ENCODE data around the gene COX5B. TPM values are rescaled to one million over a fixed set of nuclear protein-coding genes. Genes with fewer than 3 reads are reported as not detected.
A peak's percentile ranks its signal among the peaks of the same experiment; 100 is the strongest.

Gene COX5B
- total RNA-seq, 1 experiment from 2014 or later: 272 TPM

DNA sequence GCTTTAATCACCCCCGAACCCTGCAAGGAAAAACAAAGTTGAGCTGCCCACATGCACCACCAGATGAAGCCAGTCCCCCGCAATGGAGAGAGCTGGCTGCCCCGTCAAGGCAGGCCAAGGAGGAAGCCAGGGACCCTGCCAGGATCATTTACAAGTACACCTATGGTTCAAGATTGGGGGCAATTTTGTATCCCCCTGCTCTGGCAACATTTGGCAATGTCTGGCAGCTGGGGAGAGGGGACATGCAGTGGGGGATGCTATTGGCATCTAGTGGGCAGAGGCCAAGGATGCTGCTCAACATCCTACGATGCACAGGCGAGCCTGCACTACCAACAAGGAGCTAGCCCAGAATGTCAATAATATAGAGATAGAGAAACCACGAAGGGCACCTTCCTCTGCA, 16.1 kb downstream of the COX5B start:
- TF ChIP-seq, protein P1, sequence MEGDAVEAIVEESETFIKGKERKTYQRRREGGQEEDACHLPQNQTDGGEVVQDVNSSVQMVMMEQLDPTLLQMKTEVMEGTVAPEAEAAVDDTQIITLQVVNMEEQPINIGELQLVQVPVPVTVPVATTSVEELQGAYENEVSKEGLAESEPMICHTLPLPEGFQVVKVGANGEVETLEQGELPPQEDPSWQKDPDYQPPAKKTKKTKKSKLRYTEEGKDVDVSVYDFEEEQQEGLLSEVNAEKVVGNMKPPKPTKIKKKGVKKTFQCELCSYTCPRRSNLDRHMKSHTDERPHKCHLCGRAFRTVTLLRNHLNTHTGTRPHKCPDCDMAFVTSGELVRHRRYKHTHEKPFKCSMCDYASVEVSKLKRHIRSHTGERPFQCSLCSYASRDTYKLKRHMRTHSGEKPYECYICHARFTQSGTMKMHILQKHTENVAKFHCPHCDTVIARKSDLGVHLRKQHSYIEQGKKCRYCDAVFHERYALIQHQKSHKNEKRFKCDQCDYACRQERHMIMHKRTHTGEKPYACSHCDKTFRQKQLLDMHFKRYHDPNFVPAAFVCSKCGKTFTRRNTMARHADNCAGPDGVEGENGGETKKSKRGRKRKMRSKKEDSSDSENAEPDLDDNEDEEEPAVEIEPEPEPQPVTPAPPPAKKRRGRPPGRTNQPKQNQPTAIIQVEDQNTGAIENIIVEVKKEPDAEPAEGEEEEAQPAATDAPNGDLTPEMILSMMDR (IDR thresholded peaks at IDR 0.05; ENCODE audit: unreplicated experiment): no peak
- BruUV-seq (replicated peaks): no TSS peak
- Mint-ChIP-seq H3K27me3 (ENCODE audit: insufficient read depth, unreplicated experiment) (no peaks in the 10 kb centered on the region), H3K4me3 (ENCODE audit: unreplicated experiment) (peak overlapping the region; percentile 88), H3K27ac (ENCODE audit: low read depth, unreplicated experiment) (peak overlapping the region; percentile 83), H3K9me3 (ENCODE audit: unreplicated experiment) (no peaks in the 10 kb centered on the region), H3K36me3 (ENCODE audit: insufficient read depth, unreplicated experiment) (peaks cover 21% of the 10 kb centered on the region), H3K4me1 (ENCODE audit: insufficient read depth, unreplicated experiment) (peaks cover 9% of the 10 kb centered on the region)
- intact Hi-C loops (cut with micrococcal nuclease): no loop called here
- DNase-seq (ENCODE audit: unreplicated experiment): no peak
- CTCF ChIA-PET: interaction anchor here (0.6 to 5.3 kb wide), 6 partner anchors 10 to 590 kb away, joined by 3 to 34 read pairs (median 4); partner anchors contain the start of gene COX5B
- POLR2A ChIA-PET: interaction anchor here (0.9 to 5.0 kb wide), 4 partner anchors 8 to 66 kb away, joined by 3 to 150 read pairs (median 15); partner anchors contain the start of gene COX5B

DNA sequence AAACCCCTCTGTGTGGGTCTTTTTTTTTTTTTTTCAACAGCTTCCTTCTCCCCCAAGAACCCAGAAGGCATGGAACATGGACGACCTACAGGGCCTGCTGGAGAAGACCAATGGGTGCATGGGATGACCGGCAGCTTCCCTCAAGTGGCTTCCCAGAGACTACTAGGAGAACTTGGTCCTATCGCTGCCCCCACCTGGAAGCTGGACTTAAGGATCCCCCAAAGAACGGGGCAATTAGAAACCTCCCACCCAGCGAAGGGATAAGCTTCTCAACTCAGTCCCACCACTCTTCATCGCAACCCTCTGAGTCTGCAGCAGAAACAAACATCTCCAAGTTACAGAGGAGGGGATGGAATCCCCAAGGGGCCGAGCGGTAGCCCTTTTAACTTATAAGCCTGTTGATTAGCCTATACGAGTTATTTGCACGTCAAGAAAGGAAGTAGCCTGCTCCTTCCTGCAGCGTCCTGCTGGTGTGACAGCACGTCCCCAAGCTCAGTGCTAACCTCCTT, 16.6 kb downstream of the COX5B start:
- no TSS peak for BruUV-seq (replicated peaks)
- DNase-seq (ENCODE audit: unreplicated experiment): no peak

DNA sequence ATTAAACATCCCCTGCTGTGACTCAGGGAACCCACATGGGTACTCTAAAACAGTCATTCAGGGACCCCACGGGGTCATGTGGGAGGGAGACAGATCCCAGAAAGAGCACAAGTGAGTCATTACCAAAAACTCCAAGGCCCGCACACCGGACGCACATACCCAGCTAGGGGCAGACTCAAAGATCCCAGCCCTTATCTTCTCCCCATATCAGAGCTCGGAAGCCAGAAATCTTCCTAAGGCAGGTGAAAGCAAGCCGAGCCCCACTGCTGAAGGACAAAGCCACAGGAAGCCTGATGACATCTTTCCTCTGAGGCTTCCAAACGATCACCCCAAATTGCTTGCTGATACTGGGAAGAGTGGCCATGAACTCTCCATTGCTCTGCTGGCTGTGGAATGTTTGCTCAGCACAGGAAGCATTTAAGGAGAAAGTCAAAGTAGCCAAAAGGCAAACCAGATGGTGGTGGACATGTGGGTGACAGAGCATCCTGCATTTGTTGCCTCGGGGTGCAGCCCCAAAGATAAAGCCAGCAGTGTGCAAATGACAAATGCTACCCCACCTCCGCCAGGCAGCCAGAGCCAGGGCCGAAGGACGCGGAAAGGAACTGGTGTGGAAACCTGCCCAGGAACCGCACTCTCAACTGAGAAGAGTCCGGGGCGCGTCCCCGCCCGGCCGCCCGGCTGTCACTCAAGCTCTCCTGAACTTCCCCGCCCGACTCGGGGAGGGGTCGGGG, 17.2 kb downstream of the COX5B start:
- POLR2A ChIA-PET: interaction anchor here (0.9 to 5.0 kb wide), 6 partner anchors 9 to 73 kb away, joined by 3 to 150 read pairs (median 15); partner anchors contain the start of genes ANKRD36B and COX5B
- Mint-ChIP-seq H3K36me3 (ENCODE audit: insufficient read depth, unreplicated experiment) (peaks cover 13% of the 10 kb centered on the region), H3K4me1 (ENCODE audit: insufficient read depth, unreplicated experiment) (peaks cover 9% of the 10 kb centered on the region), H3K9me3 (ENCODE audit: unreplicated experiment) (no peaks in the 10 kb centered on the region), H3K27ac (ENCODE audit: low read depth, unreplicated experiment) (peak overlapping the region; percentile 57), H3K4me3 (ENCODE audit: unreplicated experiment) (peak overlapping the region; percentile 88), H3K27me3 (ENCODE audit: insufficient read depth, unreplicated experiment) (no peaks in the 10 kb centered on the region)
- peak; percentile 70 for DNase-seq (ENCODE audit: unreplicated experiment)
- intact Hi-C loops (cut with micrococcal nuclease): no loop called here
- BruUV-seq (replicated peaks): TSS peak; percentile 60
- TF ChIP-seq, protein P1 (IDR thresholded peaks at IDR 0.05; ENCODE audit: unreplicated experiment): no peak
- CTCF ChIA-PET: interaction anchor here (1.1 to 5.3 kb wide), 4 partner anchors 17 to 72 kb away, joined by 3 to 34 read pairs (median 6); partner anchors contain the start of gene COX5B

More for the DNA sequence above, 16.6 kb downstream of the COX5B start:
- H3K27me3 Mint-ChIP-seq (ENCODE audit: insufficient read depth, unreplicated experiment): no peaks in the 10 kb centered on the region
- peak overlapping the region; percentile 88 for H3K4me3 Mint-ChIP-seq (ENCODE audit: unreplicated experiment)
- ChIA-PET POLR2A (interaction anchor here (0.9 to 5.0 kb wide), 6 partner anchors 9 to 72 kb away, joined by 3 to 150 read pairs (median 15); partner anchors contain the start of genes ANKRD36B and COX5B), CTCF (interaction anchor here (0.6 to 5.3 kb wide), 6 partner anchors 11 to 589 kb away, joined by 3 to 34 read pairs (median 4); partner anchors contain the start of gene COX5B)
- intact Hi-C loops (cut with micrococcal nuclease): no loop called here
- peaks cover 16% of the 10 kb centered on the region for H3K36me3 Mint-ChIP-seq (ENCODE audit: insufficient read depth, unreplicated experiment)
- TF ChIP-seq, protein P1 (IDR thresholded peaks at IDR 0.05; ENCODE audit: unreplicated experiment): no peak
- H3K9me3 Mint-ChIP-seq (ENCODE audit: unreplicated experiment): no peaks in the 10 kb centered on the region
- H3K4me1 Mint-ChIP-seq (ENCODE audit: insufficient read depth, unreplicated experiment): peaks cover 9% of the 10 kb centered on the region
- peak overlapping the region; percentile 57 for H3K27ac Mint-ChIP-seq (ENCODE audit: low read depth, unreplicated experiment)

DNA sequence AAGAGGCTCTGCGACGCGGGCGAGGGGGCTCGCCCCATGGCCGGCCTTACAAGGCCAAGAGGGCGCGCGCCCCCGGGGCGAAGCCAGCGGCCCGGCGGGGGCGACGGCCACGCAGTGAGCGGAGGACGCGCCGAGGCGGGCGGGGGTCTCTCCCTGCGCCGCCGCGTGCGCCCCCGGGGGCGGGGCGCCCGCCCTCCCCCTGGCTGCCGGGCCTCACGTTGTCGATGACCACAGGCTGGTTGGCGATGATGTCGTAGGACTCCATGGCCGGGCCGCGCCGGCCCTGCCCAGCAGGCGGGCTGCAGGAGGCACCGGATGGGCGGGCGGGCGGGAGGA, 17.7 kb downstream of the COX5B start:
- Mint-ChIP-seq H3K36me3 (ENCODE audit: insufficient read depth, unreplicated experiment) (peaks cover 9% of the 10 kb centered on the region), H3K4me1 (ENCODE audit: insufficient read depth, unreplicated experiment) (peaks cover 9% of the 10 kb centered on the region), H3K27ac (ENCODE audit: low read depth, unreplicated experiment) (peak overlapping the region; percentile 93), H3K9me3 (ENCODE audit: unreplicated experiment) (no peaks in the 10 kb centered on the region), H3K4me3 (ENCODE audit: unreplicated experiment) (peak overlapping the region; percentile 88), H3K27me3 (ENCODE audit: insufficient read depth, unreplicated experiment) (no peaks in the 10 kb centered on the region)
- DNase-seq (ENCODE audit: unreplicated experiment): no peak
- no TSS peak for BruUV-seq (replicated peaks)
- TF ChIP-seq, protein P1 (IDR thresholded peaks at IDR 0.05; ENCODE audit: unreplicated experiment): no peak
- POLR2A ChIA-PET: interaction anchor here (1.1 to 5.0 kb wide), 6 partner anchors 12 to 73 kb away, joined by 6 to 150 read pairs (median 22); partner anchors contain the start of genes ANKRD36B and COX5B
- intact Hi-C loops (cut with micrococcal nuclease): no loop called here
- CTCF ChIA-PET: interaction anchor here (0.6 to 5.3 kb wide), 6 partner anchors 9 to 143 kb away, joined by 3 to 65 read pairs (median 4); partner anchors contain the start of gene COX5B
